ENCODE results near the gene TRPT1.

TRPT1 gene

GRCh38 chr11:64220271-64220670 is 5.7 kb downstream of the TRPT1 start:
- H3K27ac Mint-ChIP-seq = no peak overlapping the region
- no peaks in the 10 kb centered on the region for H3K27me3 Mint-ChIP-seq (ENCODE audit: low read depth)
- no peak overlapping the region for H3K4me3 Mint-ChIP-seq
- H3K36me3 Mint-ChIP-seq (ENCODE audit: low read depth) = peaks cover 12% of the 10 kb centered on the region
- H3K4me1 Mint-ChIP-seq (ENCODE audit: low read depth) = peaks cover 9% of the 10 kb centered on the region
- H3K9me3 Mint-ChIP-seq = no peaks in the 10 kb centered on the region

- H3K36me3 Mint-ChIP-seq (ENCODE audit: low read depth) = peaks cover 18% of the 10 kb centered on the region
- H3K9me3 Mint-ChIP-seq = no peaks in the 10 kb centered on the region
- H3K27ac Mint-ChIP-seq = no peak overlapping the region
- H3K4me1 Mint-ChIP-seq (ENCODE audit: low read depth) = peaks cover 8% of the 10 kb centered on the region
- no peaks in the 10 kb centered on the region for H3K27me3 Mint-ChIP-seq (ENCODE audit: low read depth)
- H3K4me3 Mint-ChIP-seq = no peak overlapping the region
Observed at GRCh38 chr11:64219755-64220154, 6.2 kb downstream of the TRPT1 start.

- Mint-ChIP-seq H3K9me3 (no peaks in the 10 kb centered on the region), H3K27me3 (ENCODE audit: low read depth) (no peaks in the 10 kb centered on the region), H3K4me3 (no peak overlapping the region), H3K4me1 (ENCODE audit: low read depth) (peaks cover 8% of the 10 kb centered on the region), H3K27ac (no peak overlapping the region), H3K36me3 (ENCODE audit: low read depth) (peaks cover 18% of the 10 kb centered on the region)
Observed at GRCh38 chr11:64219354-64219684, 6.7 kb downstream of the TRPT1 start.

GRCh38 chr11:64218628-64219353 is 7.2 kb downstream of the TRPT1 start:
- Mint-ChIP-seq H3K27me3 (ENCODE audit: low read depth) (no peaks in the 10 kb centered on the region), H3K4me1 (ENCODE audit: low read depth) (peaks cover 8% of the 10 kb centered on the region), H3K9me3 (no peaks in the 10 kb centered on the region), H3K27ac (no peak overlapping the region), H3K4me3 (no peak overlapping the region), H3K36me3 (ENCODE audit: low read depth) (peaks cover 20% of the 10 kb centered on the region)

- H3K27ac Mint-ChIP-seq = no peak overlapping the region
Observed at GRCh38 chr11:64216879-64217278, 9.1 kb downstream of the TRPT1 start.

GRCh38 chr11:64211181-64211872 is 14.7 kb downstream of the TRPT1 start:
- H3K36me3 Mint-ChIP-seq (ENCODE audit: low read depth) = peaks cover 46% of the 10 kb centered on the region
- H3K27ac Mint-ChIP-seq = no peak overlapping the region
- no peaks in the 10 kb centered on the region for H3K9me3 Mint-ChIP-seq
- peaks cover 19% of the 10 kb centered on the region for H3K4me1 Mint-ChIP-seq (ENCODE audit: low read depth)
- H3K27me3 Mint-ChIP-seq (ENCODE audit: low read depth) = no peaks in the 10 kb centered on the region
- no peak overlapping the region for H3K4me3 Mint-ChIP-seq

More at GRCh38 chr11:64216879-64217278, 9.1 kb downstream of the TRPT1 start:
- no peaks in the 10 kb centered on the region for H3K27me3 Mint-ChIP-seq (ENCODE audit: low read depth)
- H3K9me3 Mint-ChIP-seq = no peaks in the 10 kb centered on the region
- H3K4me1 Mint-ChIP-seq (ENCODE audit: low read depth) = peaks cover 14% of the 10 kb centered on the region
- H3K4me3 Mint-ChIP-seq = no peak overlapping the region
- peaks cover 29% of the 10 kb centered on the region for H3K36me3 Mint-ChIP-seq (ENCODE audit: low read depth)

GRCh38 chr11:64210301-64211020 is 15.5 kb downstream of the TRPT1 start:
- peaks cover 48% of the 10 kb centered on the region for H3K36me3 Mint-ChIP-seq (ENCODE audit: low read depth)
- peaks cover 24% of the 10 kb centered on the region for H3K4me1 Mint-ChIP-seq (ENCODE audit: low read depth)

GRCh38 chr11:64209563-64209843 is 16.5 kb downstream of the TRPT1 start:
- H3K9me3 Mint-ChIP-seq = no peaks in the 10 kb centered on the region
- H3K36me3 Mint-ChIP-seq (ENCODE audit: low read depth) = peaks cover 45% of the 10 kb centered on the region
- H3K4me3 Mint-ChIP-seq = no peak overlapping the region
- peaks cover 24% of the 10 kb centered on the region for H3K4me1 Mint-ChIP-seq (ENCODE audit: low read depth)
- no peak overlapping the region for H3K27ac Mint-ChIP-seq
- no peaks in the 10 kb centered on the region for H3K27me3 Mint-ChIP-seq (ENCODE audit: low read depth)

More at GRCh38 chr11:64210301-64211020, 15.5 kb downstream of the TRPT1 start:
- peak overlapping the region; percentile 24 for H3K27ac Mint-ChIP-seq
- H3K27me3 Mint-ChIP-seq (ENCODE audit: low read depth) = no peaks in the 10 kb centered on the region
- no peaks in the 10 kb centered on the region for H3K9me3 Mint-ChIP-seq
- H3K4me3 Mint-ChIP-seq = no peak overlapping the region

GRCh38 chr11:64208796-64209562 is 17.0 kb downstream of the TRPT1 start:
- H3K4me3 Mint-ChIP-seq = peak overlapping the region; percentile 65
- peak overlapping the region; percentile 67 for H3K27ac Mint-ChIP-seq
- H3K9me3 Mint-ChIP-seq = no peaks in the 10 kb centered on the region
- H3K36me3 Mint-ChIP-seq (ENCODE audit: low read depth) = peaks cover 50% of the 10 kb centered on the region
- H3K27me3 Mint-ChIP-seq (ENCODE audit: low read depth) = no peaks in the 10 kb centered on the region
- peaks cover 29% of the 10 kb centered on the region for H3K4me1 Mint-ChIP-seq (ENCODE audit: low read depth)

GRCh38 chr11:64208086-64208795 is 17.7 kb downstream of the TRPT1 start:
- Mint-ChIP-seq H3K27me3 (ENCODE audit: low read depth) (no peaks in the 10 kb centered on the region), H3K27ac (peak overlapping the region; percentile 95), H3K4me1 (ENCODE audit: low read depth) (peaks cover 33% of the 10 kb centered on the region), H3K36me3 (ENCODE audit: low read depth) (peaks cover 53% of the 10 kb centered on the region), H3K9me3 (no peaks in the 10 kb centered on the region), H3K4me3 (peak overlapping the region; percentile 90)

GRCh38 chr11:64207256-64208085 is 18.5 kb downstream of the TRPT1 start:
- no peaks in the 10 kb centered on the region for H3K27me3 Mint-ChIP-seq (ENCODE audit: low read depth)
- peak overlapping the region; percentile 95 for H3K27ac Mint-ChIP-seq
- no peaks in the 10 kb centered on the region for H3K9me3 Mint-ChIP-seq
- peak overlapping the region; percentile 90 for H3K4me3 Mint-ChIP-seq
- peaks cover 59% of the 10 kb centered on the region for H3K36me3 Mint-ChIP-seq (ENCODE audit: low read depth)
- peaks cover 32% of the 10 kb centered on the region for H3K4me1 Mint-ChIP-seq (ENCODE audit: low read depth)

GRCh38 chr11:64206457-64207255 is 19.3 kb downstream of the TRPT1 start, which contains the start of gene FERMT3:
FERMT3 (plus strand) TSS chr11:64206721; CDS start chr11:64207365, 644 bp downstream.
- Mint-ChIP-seq H3K36me3 (ENCODE audit: low read depth) (peaks cover 55% of the 10 kb centered on the region), H3K4me3 (peak within 1 kb of the TSS; percentile 90), H3K27ac (peak within 1 kb of the TSS; percentile 95), H3K4me1 (ENCODE audit: low read depth) (peaks cover 28% of the 10 kb centered on the region), H3K9me3 (no peaks in the 10 kb centered on the region), H3K27me3 (ENCODE audit: low read depth) (no peaks in the 10 kb centered on the region)
